HG02678 (cell line): ENCODE measurements around the gene SMPD3.

ENCODE experiments used
- ATAC-seq: cut with Tn5 transposase; IDR thresholded peaks from one replicate; pipeline ENCODE4 v1.9.1; 2021; ENCODE audit warnings: mild to moderate bottlenecking, moderate library complexity; ENCODE audit not compliant: unreplicated experiment

SMPD3 gene

DNA sequence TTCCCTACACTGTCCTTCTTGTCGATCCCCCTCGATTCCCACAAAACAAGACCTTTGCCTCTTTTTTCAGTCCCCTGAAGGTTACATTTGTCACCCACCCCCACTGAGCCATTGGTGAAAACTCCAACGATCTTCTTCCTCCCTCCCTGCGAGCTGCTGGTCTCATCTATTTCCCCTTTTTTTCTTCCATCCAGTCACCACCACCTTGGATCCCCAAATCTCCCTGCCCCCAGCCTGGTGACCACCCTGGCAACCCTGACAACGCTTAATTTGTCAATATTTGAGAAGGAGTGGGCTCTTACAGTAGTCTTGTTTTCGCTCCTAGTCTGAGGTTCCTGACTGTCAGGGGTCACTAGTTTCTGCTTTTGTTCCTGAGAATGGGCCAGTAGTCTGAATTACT is 62.9 kb downstream of the SMPD3 start:
- ATAC-seq: no peak

DNA sequence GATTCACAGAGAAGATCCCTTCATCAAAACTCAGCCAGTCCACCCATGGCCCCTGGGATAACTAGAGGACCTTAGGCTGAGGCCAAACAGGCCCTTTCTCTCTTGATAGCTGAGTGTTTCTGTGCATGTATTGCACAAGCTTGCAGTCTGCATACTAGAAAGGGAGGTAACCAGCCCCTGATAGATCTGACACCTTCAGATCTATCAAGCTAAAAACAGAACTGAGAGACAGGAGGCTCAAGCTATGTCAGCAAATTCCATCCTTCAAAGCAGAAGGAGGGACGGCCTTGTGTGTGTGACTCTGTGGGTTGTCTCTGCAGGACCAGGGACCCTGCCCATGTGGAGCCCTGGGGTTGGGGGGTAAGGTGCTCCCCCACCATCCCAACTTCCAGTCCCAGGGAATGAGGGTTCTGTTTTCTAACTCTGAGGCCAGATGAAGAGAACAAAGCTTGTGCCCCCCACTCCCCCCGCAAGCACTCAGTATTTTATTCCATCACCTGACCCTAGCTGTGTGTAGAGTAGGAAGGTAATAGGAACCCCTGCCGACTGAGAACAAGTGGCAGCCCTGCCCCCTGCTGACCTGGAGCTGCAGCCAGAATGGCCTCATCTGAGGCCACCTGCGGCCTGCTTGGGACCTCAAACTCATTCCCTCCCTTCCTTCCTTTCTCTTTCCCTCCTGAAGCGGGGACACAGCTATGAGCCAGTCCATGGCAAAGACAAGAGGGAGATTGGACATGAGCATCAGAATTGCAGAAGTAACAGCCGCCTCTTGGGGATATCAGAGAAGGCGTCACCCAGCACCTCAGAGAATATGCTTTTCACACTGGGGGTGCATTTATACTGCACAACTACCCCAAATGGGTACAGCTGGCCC is 63.8 kb downstream of the SMPD3 start:
- ATAC-seq: no peak

DNA sequence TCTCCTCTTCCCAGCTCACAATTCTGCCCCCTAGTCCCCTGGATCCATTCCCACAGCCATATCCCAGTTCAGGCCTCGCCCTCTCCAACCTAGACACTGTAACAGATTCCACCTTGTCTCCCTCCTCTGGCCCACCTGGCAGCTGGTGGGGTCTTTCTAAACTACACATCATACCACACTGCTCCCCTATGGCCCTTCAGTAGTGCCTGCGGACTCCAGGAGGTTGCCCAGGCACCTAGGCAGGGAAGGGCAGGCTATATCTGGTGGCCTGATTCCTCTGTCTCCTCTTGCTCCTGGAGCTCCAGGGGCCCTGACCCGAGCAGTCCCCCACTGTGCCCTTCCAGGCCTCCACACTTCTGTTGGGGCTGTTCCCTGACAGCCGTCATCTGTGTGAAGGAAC is 64.5 kb downstream of the SMPD3 start:
- ATAC-seq: no peak

DNA sequence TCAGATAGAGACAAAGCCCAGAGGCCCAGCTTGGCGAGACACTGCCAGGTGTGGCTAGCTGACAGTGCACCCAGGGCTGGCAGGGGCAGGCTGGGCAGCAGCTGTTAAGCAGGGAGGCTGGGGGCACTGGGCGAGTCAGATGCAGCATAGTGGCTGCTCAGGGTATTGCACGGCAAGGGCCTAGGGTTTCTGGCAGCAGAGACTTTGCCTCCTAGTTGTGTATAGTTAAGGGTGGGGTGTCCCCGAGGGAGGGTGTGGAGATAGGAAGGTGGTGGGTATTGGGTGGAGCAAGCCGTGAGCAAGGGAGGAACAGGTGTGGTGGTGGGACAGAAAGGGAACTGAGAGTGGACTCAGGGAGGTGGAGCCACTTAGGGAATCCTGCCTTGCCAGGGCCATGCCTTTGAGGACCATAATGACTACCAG is 66.0 kb downstream of the SMPD3 start:
- ATAC-seq: no peak

DNA sequence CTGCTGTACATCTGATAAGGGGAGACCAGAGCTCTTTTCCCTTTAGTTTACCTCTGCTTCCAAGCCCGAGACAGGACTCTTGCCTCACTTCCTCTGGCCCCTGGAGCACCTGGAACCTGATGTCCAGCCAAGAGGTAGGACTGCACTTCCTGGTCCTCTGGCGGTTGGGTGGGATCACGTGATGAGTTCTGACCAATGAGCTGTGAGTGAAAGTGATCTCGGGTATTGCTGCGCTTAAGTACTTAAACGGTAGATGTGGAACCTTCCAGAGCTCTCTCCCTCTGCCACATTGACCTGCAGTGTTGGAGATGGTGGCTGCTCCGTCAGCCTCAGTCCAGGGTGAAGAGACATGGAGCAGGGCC is 67.0 kb downstream of the SMPD3 start:
- no peak for ATAC-seq

DNA sequence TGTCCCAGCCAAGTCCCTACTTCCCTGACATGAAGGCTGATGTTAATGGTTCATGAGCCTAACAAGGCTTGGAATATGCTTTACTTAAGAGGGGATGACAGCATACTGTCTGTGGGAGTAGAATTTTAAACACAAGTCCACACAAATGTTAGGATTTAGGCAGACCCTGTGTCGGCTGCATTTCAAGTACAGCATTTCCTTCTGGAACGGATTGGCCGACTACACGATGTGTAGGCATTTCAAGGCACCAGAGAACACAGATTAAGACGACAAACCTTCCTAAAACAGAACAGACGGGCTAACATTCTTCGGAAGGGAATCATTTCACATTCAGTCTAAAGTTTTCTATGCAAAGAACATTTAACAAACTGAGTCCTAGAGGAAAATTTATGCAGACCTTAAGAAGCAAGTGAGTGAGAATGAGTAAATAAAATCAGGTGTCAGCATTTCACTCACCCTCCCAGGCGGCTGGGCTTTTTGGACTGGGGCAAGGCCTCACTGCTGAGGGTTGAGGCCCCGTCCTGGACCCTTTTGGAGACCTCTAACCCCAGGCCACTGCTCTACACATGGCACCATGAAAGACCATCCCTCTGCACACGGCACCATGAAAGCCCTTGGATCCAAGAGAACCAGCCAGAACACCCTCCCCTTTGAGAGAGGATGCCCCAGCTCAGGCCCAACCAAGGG is 67.5 kb downstream of the SMPD3 start:
- no peak for ATAC-seq

DNA sequence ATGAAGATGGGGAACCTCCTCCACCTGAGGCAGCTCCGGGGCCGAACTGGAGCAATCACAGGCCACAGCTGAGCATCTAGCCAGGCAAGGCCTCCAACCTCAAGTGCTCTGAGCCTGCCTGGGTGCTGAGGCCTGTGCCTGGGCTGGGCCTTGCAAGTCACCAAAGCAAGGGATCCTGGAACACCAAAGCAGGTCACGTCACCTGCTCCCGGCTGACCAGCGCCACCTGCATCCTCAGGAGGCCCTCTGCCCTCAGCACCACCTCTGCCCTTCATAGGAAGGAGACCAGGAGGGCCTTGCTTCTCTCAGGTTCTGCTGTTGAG is 68.0 kb downstream of the SMPD3 start:
- no peak for ATAC-seq

DNA sequence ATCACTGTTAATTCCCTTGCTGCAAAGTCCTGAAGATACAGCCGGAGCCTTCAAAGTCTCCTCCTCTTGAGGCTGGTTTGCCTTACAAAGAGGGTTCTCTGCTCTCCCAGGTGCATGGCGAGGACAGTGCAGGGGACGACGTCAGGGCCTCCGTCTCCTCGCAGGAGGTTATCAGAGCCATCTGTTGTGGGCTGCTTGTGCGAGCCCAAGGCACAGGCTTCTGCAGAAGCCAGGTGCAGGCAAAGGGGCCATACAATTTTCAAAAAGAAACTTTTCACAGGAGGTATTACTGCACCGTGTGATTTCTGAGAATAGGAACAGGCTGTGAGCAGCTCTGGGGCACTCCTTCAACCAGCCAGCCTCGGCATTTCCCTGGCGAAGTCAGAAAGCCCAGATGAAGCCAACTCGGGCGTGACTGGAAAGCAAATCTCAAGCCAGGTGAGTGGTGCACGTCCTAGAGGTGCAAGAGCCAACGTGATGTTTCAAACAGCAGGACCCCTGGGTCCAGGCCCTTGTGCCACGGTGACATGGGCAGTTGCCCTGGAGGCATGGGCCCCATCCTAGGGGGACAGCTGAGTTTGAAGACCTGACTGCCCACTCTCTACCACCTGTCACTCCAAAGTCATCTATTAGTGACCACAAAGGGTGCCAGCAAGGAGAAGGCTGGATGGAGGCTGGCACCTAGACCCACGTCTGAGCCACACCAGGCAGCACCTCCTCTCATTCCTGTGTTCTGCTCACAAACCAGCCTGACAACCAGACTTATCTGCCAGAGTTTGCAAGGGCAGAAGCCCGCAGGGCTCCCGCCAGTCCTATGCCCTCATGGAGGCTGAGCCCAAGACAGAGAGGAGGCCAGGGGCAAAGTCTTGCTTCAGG is 68.6 kb downstream of the SMPD3 start:
- ATAC-seq: no peak

DNA sequence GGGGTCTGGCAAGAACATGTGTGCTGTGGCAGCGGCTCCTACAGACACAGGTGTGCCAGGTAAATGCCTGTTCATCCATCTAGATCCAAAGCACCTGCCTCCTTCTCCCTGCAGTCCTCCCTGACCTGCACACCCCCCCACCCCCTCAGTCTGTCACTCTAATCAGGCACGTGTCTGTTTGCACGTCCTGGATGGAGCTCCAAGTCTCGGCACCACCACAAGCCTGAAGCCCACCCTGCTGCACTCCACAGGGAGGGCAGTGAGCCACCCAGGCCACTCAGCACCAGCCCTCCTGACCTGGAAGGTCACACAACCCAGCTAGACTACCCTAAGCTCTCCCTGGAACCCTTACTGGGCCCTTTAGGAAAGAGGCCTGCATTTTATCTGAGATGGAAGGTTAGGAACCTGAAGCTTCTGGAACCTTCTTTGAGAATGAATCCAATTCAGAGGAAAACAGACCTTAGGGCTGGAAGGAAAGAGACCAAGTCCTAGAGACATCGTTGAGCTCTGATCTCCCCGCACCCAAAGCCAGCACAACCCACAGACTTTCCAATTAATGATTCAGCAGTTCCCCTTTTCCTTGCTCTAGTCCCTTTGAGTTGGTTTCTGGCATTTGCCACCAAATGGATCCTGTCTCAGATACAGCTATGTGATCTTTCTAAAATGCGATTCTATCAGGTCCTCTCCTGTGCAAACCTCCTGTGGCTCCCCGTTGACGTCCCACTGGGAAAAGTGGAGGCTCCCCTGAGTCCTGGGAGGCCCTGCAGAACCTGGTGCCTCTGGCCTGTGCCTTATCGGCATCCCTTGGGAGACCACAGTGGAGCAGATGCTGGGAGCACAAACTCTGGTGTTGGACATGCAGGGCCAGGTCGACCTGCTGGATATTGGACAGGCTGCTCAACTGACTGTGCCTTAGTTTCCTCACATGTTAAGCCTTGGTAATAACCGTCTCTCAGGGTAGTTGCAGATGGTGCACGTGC is 69.6 kb downstream of the SMPD3 start:
- no peak for ATAC-seq

DNA sequence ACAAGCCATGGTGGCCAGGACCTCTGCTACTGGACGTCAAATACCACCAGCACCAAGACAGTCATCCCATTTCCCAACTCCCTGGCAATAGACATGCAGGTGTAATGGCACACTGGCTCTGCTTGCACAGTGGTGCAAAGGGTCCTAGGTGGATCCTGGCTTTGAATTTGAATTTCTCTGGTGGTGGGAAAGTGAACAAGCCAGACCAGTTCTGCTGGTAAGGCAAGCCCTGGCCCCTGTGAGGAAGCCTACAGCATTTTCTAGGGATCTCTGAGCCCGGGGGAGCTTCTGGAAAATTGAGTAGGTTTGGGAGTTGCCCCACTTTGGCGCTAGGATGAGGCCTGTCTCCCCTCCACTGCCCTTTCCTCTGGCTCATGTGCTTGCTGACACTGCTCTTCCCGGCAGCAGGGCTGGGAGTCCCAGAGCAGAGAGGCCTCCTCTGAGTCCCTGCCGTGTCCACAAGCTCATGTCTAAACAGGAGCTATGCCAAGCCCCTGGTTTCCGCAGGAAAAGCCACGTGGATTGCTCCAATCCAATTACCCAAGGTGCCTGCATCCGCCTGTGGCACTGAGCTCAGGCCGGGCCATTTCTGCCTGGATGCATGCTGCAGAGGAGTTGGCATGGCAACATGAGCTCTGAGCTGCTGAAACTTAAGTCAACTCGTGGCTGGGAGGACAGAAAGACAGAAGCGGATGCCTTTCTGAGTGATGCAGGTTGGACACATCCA is 70.5 kb downstream of the SMPD3 start:
- no peak for ATAC-seq

DNA sequence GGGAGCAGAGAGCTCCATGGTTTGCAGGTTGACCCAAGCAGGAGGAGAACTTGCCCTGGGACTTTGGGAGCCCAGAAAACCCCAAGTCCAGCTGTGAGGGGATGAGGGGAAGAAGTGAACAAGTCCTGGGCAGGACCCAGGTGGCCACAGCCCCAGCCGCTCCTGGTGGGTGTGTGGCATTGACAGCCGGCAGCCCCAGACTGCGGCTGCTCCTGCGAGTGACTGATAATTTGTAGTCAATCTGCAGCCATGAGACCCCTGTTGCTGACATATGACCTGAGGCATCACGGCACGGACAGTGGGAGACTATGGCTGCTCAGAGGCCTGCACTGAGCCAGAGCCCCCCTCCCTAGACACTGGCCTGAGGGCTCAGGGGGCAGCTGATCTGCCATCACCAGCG is 71.1 kb downstream of the SMPD3 start:
- ATAC-seq: no peak

DNA sequence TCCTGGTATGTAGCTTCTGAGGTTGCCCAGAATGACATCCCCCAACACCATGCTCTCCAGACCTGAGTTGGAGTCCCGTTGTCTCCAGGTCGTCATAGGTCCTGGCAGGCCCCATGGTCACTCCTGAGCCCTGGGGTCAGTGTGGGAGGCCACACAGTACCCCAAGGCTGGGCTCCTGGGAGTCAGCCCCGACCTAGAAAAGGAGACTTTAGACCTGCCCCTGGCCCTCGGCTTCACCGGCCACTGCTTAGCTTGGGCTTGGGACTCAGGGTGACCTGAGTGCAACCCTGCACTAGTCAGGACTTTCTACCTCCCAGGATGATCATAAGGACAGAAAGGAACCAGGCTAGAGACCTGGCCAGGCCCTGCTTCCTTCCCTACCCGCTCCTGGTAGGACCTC is 71.7 kb downstream of the SMPD3 start:
- ATAC-seq: no peak

DNA sequence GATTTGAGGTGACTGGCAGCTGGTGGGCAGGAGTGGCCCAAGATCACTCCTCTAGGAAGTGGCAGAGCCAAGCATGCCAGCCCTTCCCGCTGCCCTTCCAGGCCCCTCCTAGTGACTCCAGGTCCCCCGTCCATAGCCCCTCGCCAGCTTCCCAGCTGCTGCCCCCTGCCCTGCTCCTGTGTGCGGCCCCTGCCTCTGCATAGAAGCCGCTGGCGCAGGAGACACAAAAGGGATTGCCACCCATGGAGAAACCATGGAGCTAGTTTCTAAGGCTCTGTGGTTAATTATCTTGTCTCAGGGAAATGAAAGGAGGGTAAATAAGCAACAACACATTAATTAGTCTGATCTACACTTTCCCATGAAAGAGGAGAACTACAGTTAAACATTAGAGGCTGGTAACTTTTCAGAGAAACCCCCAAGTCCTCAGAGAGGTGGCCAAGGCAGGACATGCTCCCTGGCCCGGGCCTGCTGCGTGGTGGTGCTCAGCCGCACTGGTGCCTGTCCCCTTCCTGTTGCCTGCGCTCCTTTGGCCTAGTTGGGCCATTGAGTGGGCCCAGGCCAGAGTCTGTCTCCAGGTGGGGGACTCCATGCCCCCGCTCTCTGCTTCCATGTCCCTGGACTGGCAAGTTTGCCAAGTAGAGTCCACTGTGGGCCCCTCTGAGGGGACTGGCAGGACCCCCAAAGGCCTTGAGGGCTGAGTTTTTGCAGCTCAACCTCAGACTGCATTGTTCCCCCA is 72.3 kb downstream of the SMPD3 start:
- ATAC-seq: no peak

DNA sequence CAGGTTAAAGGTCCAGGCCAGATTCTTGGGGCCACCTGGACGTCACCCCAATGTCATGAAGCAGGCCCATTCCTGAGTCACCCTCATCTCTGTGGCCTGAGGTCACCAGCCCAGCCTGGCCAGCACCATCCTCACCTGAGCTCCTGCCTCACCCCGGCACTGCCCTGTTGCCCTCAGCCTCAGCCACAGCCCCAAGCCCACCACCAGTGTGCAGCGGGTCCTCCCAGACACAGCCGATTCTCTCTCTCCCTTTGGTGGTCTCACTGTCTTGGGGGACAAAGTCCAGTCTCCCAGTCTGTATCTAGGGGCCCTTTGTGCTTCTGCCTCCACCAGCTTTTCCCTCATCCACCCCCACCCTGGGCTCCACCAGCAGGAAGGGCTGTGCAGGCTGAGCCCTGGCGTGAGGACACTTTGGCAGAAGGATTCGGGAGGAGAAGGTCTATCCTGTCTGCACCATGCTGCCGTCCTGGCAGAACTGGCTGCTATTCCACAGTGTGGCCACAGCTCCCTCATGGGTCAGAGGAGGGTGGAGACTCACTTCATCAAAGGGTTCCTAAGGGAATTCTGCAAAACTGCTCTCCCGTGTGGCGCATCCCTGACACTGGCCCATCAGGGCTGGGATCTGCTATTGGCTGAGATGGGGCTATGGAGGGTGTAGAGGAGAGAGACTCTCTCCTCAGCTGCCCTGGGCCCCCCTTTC is 73.2 kb downstream of the SMPD3 start:
- ATAC-seq: no peak

DNA sequence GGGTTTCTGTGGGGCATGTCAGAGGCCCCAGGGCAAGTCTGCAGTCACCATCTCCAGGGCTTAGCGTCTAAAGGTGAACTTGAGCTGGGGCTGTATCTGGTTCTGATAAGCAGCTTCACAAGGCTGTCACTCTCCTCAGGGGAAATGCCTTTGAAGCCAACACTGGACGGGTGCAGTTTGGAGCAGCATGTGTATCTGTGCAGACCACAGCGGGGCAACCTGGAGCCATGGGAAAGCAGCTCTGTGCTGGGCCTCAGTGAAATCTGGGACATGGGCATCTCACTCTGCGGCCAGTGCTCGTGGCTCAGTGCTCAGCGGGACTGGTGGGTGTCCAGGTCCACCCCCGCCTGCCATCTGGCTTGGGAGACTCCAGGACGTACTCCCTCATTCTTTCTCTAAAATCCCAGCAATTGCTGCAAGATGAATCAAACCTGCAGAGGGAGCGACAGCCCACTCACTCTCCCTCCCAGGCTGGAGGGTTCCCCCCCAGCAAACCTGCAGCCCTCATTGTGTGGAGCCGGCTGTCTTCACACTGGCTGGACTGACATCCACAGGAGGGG is 74.0 kb downstream of the SMPD3 start:
- ATAC-seq: no peak

DNA sequence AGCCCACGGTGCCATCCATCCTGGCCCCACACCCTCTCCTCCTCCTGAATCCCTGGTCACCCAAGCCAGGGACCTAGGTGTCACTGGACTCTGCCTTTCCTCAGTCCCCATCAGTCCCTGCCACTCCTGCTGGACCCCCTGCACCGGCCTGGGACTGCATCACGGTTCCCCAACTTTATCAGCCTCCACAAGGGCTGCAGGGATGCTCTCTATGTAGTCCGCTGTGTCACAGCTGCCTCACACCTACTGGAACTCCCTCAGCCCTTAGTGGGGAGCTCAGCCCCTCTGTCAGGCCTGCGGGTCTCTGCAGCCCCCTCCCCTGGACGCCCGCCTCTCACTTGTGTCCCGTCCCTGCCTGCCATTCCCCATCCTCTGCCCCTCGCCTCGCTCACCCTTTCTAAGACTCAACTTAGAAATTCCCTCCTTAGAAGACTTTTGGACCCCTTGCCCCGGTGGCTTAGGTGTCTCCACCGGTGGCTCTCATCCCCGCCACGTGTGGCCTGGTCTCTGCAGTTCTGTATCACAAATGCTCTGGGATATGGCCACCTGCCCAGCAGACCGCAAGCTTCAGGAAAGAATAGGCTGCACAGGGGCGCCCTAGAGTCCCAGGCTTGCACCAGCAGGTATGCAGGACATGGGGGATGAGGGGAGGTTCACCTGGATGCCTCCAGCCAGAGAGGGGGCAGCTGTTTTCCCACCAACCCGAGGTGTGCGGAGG is 74.6 kb downstream of the SMPD3 start:
- ATAC-seq: no peak

DNA sequence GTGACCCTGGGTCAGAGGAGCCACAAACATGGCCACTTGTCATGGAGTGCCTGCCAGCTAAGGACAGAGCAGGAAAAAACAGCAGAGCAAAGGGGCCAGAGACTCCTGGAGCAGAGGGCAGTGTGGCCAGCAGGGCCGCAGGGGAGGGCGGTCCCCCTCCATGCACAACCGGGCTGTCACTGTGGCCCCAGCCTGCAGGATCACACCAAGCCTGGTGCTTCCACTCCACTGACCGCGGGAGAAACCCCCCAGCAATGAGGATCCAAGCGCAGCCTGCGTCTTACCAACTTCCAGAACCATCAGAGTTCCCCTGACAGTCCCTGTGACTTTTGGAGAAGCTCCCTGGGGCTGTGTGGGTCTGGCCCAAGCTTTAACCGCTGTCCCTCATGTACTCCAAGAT is 75.5 kb downstream of the SMPD3 start:
- no peak for ATAC-seq

DNA sequence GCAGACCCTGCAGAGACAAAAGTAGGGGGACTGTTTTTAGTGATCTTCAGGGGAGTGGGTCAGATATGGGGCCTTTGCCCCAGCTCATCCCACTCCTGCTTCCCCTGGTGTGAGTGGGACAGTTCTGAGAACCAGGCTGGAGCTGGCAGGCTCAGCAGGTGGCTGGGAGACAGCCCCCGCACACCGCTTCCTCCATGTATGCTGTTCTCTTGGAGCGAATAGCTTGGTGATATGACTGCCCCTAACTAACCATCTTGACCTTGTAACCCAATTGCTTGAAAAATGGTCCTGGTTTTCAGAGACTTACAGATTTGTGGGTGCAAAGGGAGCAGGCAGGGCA is 76.0 kb downstream of the SMPD3 start:
- ATAC-seq: no peak
